ENCODE results near the gene ZBTB20.

Gene ZBTB20

GRCh38 chr3:114929971-114930732, 216.9 kb downstream of the ZBTB20 start:
- no peaks in the 10 kb centered on the region for H4K20me1 ChIP-seq (ENCODE audit: insufficient read depth, low read length)
- H3K27ac ChIP-seq (ENCODE audit: low read length): no peak overlapping the region
- no peaks in the 10 kb centered on the region for H3K27me3 ChIP-seq (ENCODE audit: insufficient read depth, low read length, poor library complexity)
- ATAC-seq (ENCODE audit: insufficient read depth, low read depth) (no peak), DNase-seq (no peak)
- no peak overlapping the region for H3K9ac ChIP-seq (ENCODE audit: low read depth, low read length)
- TF ChIP-seq CTCF (IDR thresholded peaks at IDR 0.05; ENCODE audit: borderline replicate concordance, extremely low read depth, low read length, poor library complexity, severe bottlenecking) (no peak), EZH2 (IDR thresholded peaks at IDR 0.05; ENCODE audit: borderline replicate concordance, low read depth, low read length, severe bottlenecking) (no peak)
- no peaks in the 10 kb centered on the region for H3K4me1 ChIP-seq (ENCODE audit: insufficient read depth, low read length)
- H3K79me2 ChIP-seq (ENCODE audit: insufficient read depth, low read length): no peaks in the 10 kb centered on the region
- H2AFZ ChIP-seq (ENCODE audit: low read depth, low read length): no peak overlapping the region
- H3K4me2 ChIP-seq (ENCODE audit: insufficient read depth, low read length): no peak overlapping the region
- H3K36me3 ChIP-seq (ENCODE audit: insufficient read depth, low read length): no peaks in the 10 kb centered on the region
- no peaks in the 10 kb centered on the region for H3K9me3 ChIP-seq (ENCODE audit: insufficient read depth, low read length, severe bottlenecking)
- H3K4me3 ChIP-seq (ENCODE audit: low read depth in 1 of 2, low read length in 2 of 2): no peak overlapping the region

GRCh38 chr3:114928989-114929640, 218.0 kb downstream of the ZBTB20 start:
- no peak for DNase-seq
- Histone ChIP-seq H3K27ac (ENCODE audit: low read length) (no peak overlapping the region), H4K20me1 (ENCODE audit: insufficient read depth, low read length) (no peaks in the 10 kb centered on the region), H2AFZ (ENCODE audit: low read depth, low read length) (no peak overlapping the region), H3K36me3 (ENCODE audit: insufficient read depth, low read length) (no peaks in the 10 kb centered on the region), H3K9me3 (ENCODE audit: insufficient read depth, low read length, severe bottlenecking) (no peaks in the 10 kb centered on the region), H3K9ac (ENCODE audit: low read depth, low read length) (no peak overlapping the region), H3K4me3 (ENCODE audit: low read depth in 1 of 2, low read length in 2 of 2) (no peak overlapping the region), H3K4me1 (ENCODE audit: insufficient read depth, low read length) (no peaks in the 10 kb centered on the region), H3K4me2 (ENCODE audit: insufficient read depth, low read length) (no peak overlapping the region), H3K79me2 (ENCODE audit: insufficient read depth, low read length) (no peaks in the 10 kb centered on the region), H3K27me3 (ENCODE audit: insufficient read depth, low read length, poor library complexity) (no peaks in the 10 kb centered on the region)
- ATAC-seq (ENCODE audit: insufficient read depth, low read depth): no peak
- TF ChIP-seq CTCF (IDR thresholded peaks at IDR 0.05; ENCODE audit: borderline replicate concordance, extremely low read depth, low read length, poor library complexity, severe bottlenecking) (no peak), EZH2 (IDR thresholded peaks at IDR 0.05; ENCODE audit: borderline replicate concordance, low read depth, low read length, severe bottlenecking) (no peak)

DNA sequence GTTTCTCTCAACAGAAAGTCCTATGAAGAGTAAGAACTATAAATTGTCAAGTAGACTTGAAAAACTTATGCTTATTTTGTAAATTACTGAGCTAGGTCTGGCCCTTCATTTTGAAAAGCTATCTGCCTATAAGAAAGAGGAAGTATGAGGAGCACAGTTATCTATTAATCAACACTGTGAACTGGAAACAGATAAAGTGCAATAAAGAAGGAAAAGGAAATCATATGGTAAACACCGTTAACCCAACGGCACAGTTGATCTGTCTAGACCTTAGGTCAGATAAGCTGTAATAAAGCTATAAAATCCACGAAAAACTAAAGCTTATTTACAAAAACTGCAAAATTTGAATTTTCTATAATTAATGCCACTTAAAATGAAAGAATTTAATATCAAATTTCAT, 242.5 kb downstream of the ZBTB20 start:
- ATAC-seq (ENCODE audit: insufficient read depth, low read depth) (no peak), DNase-seq (no peak)
- Histone ChIP-seq H3K36me3 (ENCODE audit: insufficient read depth, low read length) (no peaks in the 10 kb centered on the region), H2AFZ (ENCODE audit: low read depth, low read length) (no peak overlapping the region), H3K4me2 (ENCODE audit: insufficient read depth, low read length) (no peak overlapping the region), H3K79me2 (ENCODE audit: insufficient read depth, low read length) (no peaks in the 10 kb centered on the region), H3K27ac (ENCODE audit: low read length) (no peak overlapping the region), H3K4me1 (ENCODE audit: insufficient read depth, low read length) (peaks cover 2% of the 10 kb centered on the region; the same call in 1 of the 2 replicates), H3K27me3 (ENCODE audit: insufficient read depth, low read length, poor library complexity) (no peaks in the 10 kb centered on the region), H3K9ac (ENCODE audit: low read depth, low read length) (no peak overlapping the region), H4K20me1 (ENCODE audit: insufficient read depth, low read length) (no peaks in the 10 kb centered on the region), H3K9me3 (ENCODE audit: insufficient read depth, low read length, severe bottlenecking) (no peaks in the 10 kb centered on the region), H3K4me3 (ENCODE audit: low read depth in 1 of 2, low read length in 2 of 2) (no peak overlapping the region)
- TF ChIP-seq CTCF (IDR thresholded peaks at IDR 0.05; ENCODE audit: borderline replicate concordance, extremely low read depth, low read length, poor library complexity, severe bottlenecking): no peak
- no peak for TF ChIP-seq EZH2 (IDR thresholded peaks at IDR 0.05; ENCODE audit: borderline replicate concordance, low read depth, low read length, severe bottlenecking)

All from DND-41 (cell line).